Spleen (tissue), 7 donors: ENCODE measurements around the gene C3orf18.

Experiments
- CTCF ChIP-seq, 11 experiments: fragments of 200-600 bp in 7 of 11; fragments of 450-650 bp in 4 of 11; sonication (generic) in 4 of 11; IDR thresholded peaks in 8 of 11; conservative IDR thresholded peaks in 3 of 11; 1 replicate in 7 of 11; 2 replicates in 4 of 11; pipeline versions ENCODE4 v1.4.0 to v1.8.0; 2016 to 2021; ENCODE audit warnings: antibody characterized with exemption in 11 of 11, inconsistent platforms in 4 of 11, mild to moderate bottlenecking in 1 of 11
- POLR2A ChIP-seq, 3 donors: fragments of 450-650 bp; IDR thresholded peaks; one replicate each; pipeline ENCODE4 v1.5.1; 2017; ENCODE audit warnings: antibody characterized with exemption in 3 of 3, mild to moderate bottlenecking in 1 of 3
- POLR2AphosphoS5 ChIP-seq, 3 donors: sonication (generic); formaldehyde crosslinking; IDR thresholded peaks; one replicate each; pipeline ENCODE4 v1.5.1; 2017; ENCODE audit warnings: antibody characterized with exemption in 3 of 3
- donor health status: DM: no; HTN: no; CAD: no; lungs with moderate emphysema.
- donor health status: DM: no; HTN: no; CAD: no.
- donor health status: DM: no; HTN: no; CAD: no.

- TF ChIP-seq CTCF (IDR thresholded peaks at IDR 0.05 in 8 of 11, conservative IDR thresholded peaks at IDR 0.05 in 3 of 11), result no peak
- TF ChIP-seq POLR2AphosphoS5 (IDR thresholded peaks at IDR 0.05), result no peak
- no peak for TF ChIP-seq POLR2A (IDR thresholded peaks at IDR 0.05)
These were observed 27.9 kb downstream of the C3orf18 start for GRCh38 chr3:50539356-50540286.
